Kidney epithelial cell (primary cell): ENCODE measurements around the gene FDX2. TPM values are rescaled to one million over a fixed set of nuclear protein-coding genes. Genes with fewer than 3 reads are reported as not detected.

Experiments used
- DNase-seq: peaks from one replicate; pipeline ENCODE4 v3.0.0-alpha.2; 2010; ENCODE audit warnings: low read depth
- H3K27me3 ChIP-seq: 2 replicates; pipeline ENCODE4 v1.6.0; 2011; ENCODE audit warnings: low read length; ENCODE audit not compliant: control insufficient read depth, insufficient read depth
- H3K36me3 ChIP-seq: 2 replicates; pipeline ENCODE4 v1.5.1; 2011; ENCODE audit warnings: low read length; ENCODE audit not compliant: control insufficient read depth, insufficient read depth
- H3K4me3 ChIP-seq: 2 replicates; pipeline ENCODE4 v1.5.1; 2011; ENCODE audit warnings: low read depth, mild to moderate bottlenecking, control low read depth, low read length
- total RNA-seq: library from RNA; depleted of rRNA; stranded (reverse); fragments of >200 nt; gene quantifications from 2 replicates; pipeline ENCODE4 v1.2.3, GENCODE V29; 2015
- TF ChIP-seq, protein P1 (sequence below): IDR thresholded peaks from 2 replicates; pipeline ENCODE4 v1.5.1; 2011; ENCODE audit warnings: mild to moderate bottlenecking, moderate library complexity, low read length, control low read depth, inconsistent platforms; ENCODE audit not compliant: insufficient read depth, poor library complexity, severe bottlenecking

FDX2 gene
- total RNA-seq, 1 donor from 2014 or later = 43.5 TPM

DNA sequence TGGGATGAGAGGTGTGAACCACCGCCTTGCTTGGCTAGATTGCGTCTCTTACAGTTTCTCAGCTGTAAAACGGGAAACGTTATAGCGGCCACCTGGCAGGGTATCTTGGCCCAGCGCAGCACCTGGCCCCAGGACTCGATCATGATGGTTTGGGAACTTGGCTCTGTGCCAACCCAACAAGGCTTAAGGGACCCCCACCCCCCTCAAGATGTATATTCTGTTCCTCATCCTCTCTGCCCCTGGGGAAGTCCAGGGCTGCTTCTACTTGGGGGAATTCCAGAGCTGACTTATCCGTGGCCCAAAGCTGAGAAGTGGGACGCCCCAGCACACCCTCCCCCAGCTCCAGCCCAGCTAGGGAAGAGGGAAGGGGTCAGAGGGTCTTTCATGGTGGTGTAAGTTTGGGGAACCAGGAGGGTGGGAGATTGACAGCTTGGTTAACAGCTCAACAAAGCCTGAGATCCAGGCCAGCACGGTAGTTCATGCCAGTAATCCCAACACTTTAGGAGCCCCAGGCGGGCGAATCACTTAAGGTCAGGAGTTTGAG, 44.2 kb downstream of the FDX2 start:
- TF ChIP-seq, protein P1, sequence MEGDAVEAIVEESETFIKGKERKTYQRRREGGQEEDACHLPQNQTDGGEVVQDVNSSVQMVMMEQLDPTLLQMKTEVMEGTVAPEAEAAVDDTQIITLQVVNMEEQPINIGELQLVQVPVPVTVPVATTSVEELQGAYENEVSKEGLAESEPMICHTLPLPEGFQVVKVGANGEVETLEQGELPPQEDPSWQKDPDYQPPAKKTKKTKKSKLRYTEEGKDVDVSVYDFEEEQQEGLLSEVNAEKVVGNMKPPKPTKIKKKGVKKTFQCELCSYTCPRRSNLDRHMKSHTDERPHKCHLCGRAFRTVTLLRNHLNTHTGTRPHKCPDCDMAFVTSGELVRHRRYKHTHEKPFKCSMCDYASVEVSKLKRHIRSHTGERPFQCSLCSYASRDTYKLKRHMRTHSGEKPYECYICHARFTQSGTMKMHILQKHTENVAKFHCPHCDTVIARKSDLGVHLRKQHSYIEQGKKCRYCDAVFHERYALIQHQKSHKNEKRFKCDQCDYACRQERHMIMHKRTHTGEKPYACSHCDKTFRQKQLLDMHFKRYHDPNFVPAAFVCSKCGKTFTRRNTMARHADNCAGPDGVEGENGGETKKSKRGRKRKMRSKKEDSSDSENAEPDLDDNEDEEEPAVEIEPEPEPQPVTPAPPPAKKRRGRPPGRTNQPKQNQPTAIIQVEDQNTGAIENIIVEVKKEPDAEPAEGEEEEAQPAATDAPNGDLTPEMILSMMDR = no peak
- no peak for DNase-seq
- no peaks in the 10 kb centered on the region for H3K27me3 ChIP-seq
- H3K4me3 ChIP-seq = peak overlapping the region; percentile 43
- H3K36me3 ChIP-seq = no peaks in the 10 kb centered on the region

- no peak for DNase-seq
- Histone ChIP-seq H3K27me3 (no peaks in the 10 kb centered on the region), H3K36me3 (no peaks in the 10 kb centered on the region), H3K4me3 (peak within 1 kb of the TSS; percentile 43)
- TF ChIP-seq, protein P1 = no peak
These were observed 45.0 kb downstream of the FDX2 start, which contains the start of gene ICAM1 for GRCh38 chr19:10270616-10271394. TSS of gene ICAM1 (plus strand) at chr19:10271120. CDS start at chr19:10271160, 40 bp downstream.

DNA sequence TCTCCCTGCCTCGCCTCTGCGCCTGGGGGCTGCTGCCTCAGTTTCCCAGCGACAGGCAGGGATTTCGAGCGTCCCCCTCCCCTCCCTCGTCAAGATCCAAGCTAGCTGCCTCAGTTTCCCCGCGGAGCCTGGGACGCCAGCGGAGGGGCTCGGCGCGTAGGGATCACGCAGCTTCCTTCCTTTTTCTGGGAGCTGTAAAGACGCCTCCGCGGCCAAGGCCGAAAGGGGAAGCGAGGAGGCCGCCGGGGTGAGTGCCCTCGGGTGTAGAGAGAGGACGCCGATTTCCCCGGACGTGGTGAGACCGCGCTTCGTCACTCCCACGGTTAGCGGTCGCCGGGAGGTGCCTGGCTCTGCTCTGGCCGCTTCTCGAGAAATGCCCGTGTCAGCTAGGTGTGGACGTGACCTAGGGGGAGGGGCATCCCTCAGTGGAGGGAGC, 45.6 kb downstream of the FDX2 start:
- Histone ChIP-seq H3K27me3 (no peaks in the 10 kb centered on the region), H3K4me3 (peak overlapping the region; percentile 43), H3K36me3 (no peaks in the 10 kb centered on the region)
- TF ChIP-seq, protein P1 = no peak
- DNase-seq = no peak

DNA sequence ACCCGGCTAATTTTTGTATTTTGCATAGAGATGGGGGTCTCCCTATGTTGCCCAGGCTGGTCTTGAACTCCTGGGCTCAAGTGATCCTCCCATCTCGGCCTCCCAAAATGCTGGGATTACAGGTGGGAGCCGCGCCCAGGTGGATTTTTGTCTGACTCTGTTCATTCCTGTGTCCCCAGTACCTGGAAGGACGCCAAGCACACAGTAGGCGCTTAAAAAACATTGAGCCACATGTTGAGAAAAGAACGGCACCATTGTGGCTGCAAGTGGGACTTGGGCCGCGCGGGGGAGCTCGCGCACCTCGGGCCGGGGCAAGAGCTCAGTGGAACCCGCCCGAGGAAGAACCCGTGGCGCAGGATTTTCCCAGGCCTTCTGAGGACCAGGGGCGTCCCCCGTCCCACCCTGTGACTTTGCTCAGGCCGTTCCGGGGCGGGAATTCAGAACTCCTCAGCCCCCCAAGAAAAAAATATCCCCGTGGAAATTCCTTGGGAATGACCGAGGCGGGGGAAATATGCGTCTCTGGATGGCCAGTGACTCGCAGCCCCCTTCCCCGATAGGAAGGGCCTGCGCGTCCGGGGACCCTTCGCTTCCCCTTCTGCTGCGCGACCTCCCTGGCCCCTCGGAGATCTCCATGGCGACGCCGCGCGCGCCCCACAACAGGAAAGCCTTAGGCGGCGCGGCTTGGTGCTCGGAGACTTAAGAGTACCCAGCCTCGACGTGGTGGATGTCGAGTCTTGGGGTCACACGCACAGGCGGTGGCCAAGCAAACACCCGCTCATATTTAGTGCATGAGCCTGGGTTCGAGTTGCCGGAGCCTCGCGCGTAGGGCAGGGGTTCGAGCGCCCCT, 46.3 kb downstream of the FDX2 start:
- peak overlapping the region; percentile 43 for H3K4me3 ChIP-seq
- DNase-seq = no peak
- no peaks in the 10 kb centered on the region for H3K27me3 ChIP-seq
- TF ChIP-seq, protein P1 = peak; percentile 96
- H3K36me3 ChIP-seq = no peaks in the 10 kb centered on the region

DNA sequence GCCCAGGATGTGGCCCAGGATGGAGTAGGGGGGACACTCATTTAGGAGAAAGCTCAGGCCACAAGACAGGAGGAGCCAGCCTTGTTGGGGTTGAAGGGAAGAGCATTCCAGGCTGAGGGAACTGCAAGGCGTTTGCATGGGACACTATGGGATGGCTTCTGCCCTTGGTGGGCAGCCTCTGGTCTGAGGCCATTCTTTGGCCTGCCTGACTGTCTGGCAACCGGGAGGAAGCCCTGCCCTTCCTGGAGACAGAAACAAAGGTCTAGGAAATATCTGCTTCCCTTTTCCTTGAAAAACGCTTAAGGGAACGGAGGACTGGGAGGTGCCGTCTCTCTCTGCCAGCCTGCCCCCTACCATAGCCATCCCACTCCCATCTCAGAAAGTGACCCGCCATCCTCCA, 47.7 kb downstream of the FDX2 start:
- Histone ChIP-seq H3K4me3 (no peak overlapping the region), H3K36me3 (no peaks in the 10 kb centered on the region), H3K27me3 (no peaks in the 10 kb centered on the region)
- TF ChIP-seq, protein P1 = no peak
- no peak for DNase-seq
